Activated CD4-positive, alpha-beta memory T cell treated with anti-CD3 and anti-CD28 coated beads for 36 hours (primary cell): ENCODE results near the gene C1orf210. TPM values are rescaled to one million over a fixed set of nuclear protein-coding genes. Genes with fewer than 3 reads are reported as not detected.

Experiments used
- CTCF ChIA-PET: fragments of 350-600 bp; sonication (Branson Sonifier 250); formaldehyde crosslinking; loops from one replicate; lab custom pipeline; 2021; ENCODE audit warnings: antibody characterized with exemption, inconsistent platforms; lab: Charles Lee
- POLR2A ChIA-PET: fragments of 350-600 bp; sonication (Branson Sonifier 250); formaldehyde crosslinking; loops from one replicate; lab custom pipeline; 2021; ENCODE audit warnings: antibody characterized with exemption; lab: Charles Lee
- DNase-seq: peaks from one replicate; pipeline ENCODE4 v3.0.0-alpha.2; 2020
- H3K27ac Mint-ChIP-seq: one replicate; pipeline ENCODE4 v1.8.0; 2021; ENCODE audit warnings: mixed read lengths
- H3K27me3 Mint-ChIP-seq: one replicate; pipeline ENCODE4 v1.8.0; 2021; ENCODE audit warnings: mixed read lengths
- H3K36me3 Mint-ChIP-seq: one replicate; pipeline ENCODE4 v1.8.0; 2021; ENCODE audit warnings: mixed read lengths
- H3K4me1 Mint-ChIP-seq: one replicate; pipeline ENCODE4 v1.8.0; 2021; ENCODE audit warnings: low read depth, mixed read lengths
- H3K4me3 Mint-ChIP-seq: one replicate; pipeline ENCODE4 v1.8.0; 2021; ENCODE audit warnings: mild to moderate bottlenecking, mixed read lengths
- H3K9me3 Mint-ChIP-seq: one replicate; pipeline ENCODE4 v1.8.0; 2021; ENCODE audit warnings: mixed read lengths
- intact Hi-C: fragments of 100-400 bp; cut with micrococcal nuclease; formaldehyde crosslinking; loops from one replicate; pipeline ENCODE4 v1.15.1; 2023
- total RNA-seq, 2 experiments: library from RNA; stranded (reverse); gene quantifications; one replicate each; pipeline ENCODE4 v1.2.3, GENCODE V29; 2021

C1orf210 gene
- total RNA-seq, 2 experiments from 2014 or later = not detected

GRCh38 chr1:43286533-43286932, 1.2 kb upstream of the C1orf210 start:
- intact Hi-C loops = no loop called here
- H3K27me3 Mint-ChIP-seq = no peaks in the 10 kb centered on the region
- H3K27ac Mint-ChIP-seq = no peak overlapping the region
- no peaks in the 10 kb centered on the region for H3K9me3 Mint-ChIP-seq
- H3K36me3 Mint-ChIP-seq = no peaks in the 10 kb centered on the region
- ChIA-PET CTCF (no interaction called here), POLR2A (no interaction called here)
- DNase-seq = no peak
- no peaks in the 10 kb centered on the region for H3K4me1 Mint-ChIP-seq
- H3K4me3 Mint-ChIP-seq = no peak overlapping the region

- POLR2A ChIA-PET = no interaction called here
- Mint-ChIP-seq H3K27ac (no peak overlapping the region), H3K9me3 (no peaks in the 10 kb centered on the region), H3K27me3 (no peaks in the 10 kb centered on the region), H3K36me3 (no peaks in the 10 kb centered on the region), H3K4me1 (no peaks in the 10 kb centered on the region), H3K4me3 (no peak overlapping the region)
- CTCF ChIA-PET = no interaction called here
- intact Hi-C loops = no loop called here
- no peak for DNase-seq
Measured at GRCh38 chr1:43286115-43286514, 734 bp upstream of the C1orf210 start.

- intact Hi-C loops = no loop called here
- H3K4me3 Mint-ChIP-seq = no peak overlapping the region
- POLR2A ChIA-PET = no interaction called here
- H3K9me3 Mint-ChIP-seq = no peaks in the 10 kb centered on the region
- CTCF ChIA-PET = interaction anchor here (0.6 kb wide), 1 partner anchor 58 kb away, joined by 4 read pairs; no protein-coding TSS in a partner anchor
- H3K27ac Mint-ChIP-seq = no peak overlapping the region
- H3K36me3 Mint-ChIP-seq = no peaks in the 10 kb centered on the region
- no peaks in the 10 kb centered on the region for H3K4me1 Mint-ChIP-seq
- peaks cover 3% of the 10 kb centered on the region for H3K27me3 Mint-ChIP-seq
- DNase-seq = no peak
Measured at GRCh38 chr1:43284546-43285110, 753 bp downstream of the C1orf210 start.

- no peaks in the 10 kb centered on the region for H3K4me1 Mint-ChIP-seq
- peaks cover 3% of the 10 kb centered on the region for H3K27me3 Mint-ChIP-seq
- H3K36me3 Mint-ChIP-seq = no peaks in the 10 kb centered on the region
- no peak for DNase-seq
- POLR2A ChIA-PET = no interaction called here
- no peaks in the 10 kb centered on the region for H3K9me3 Mint-ChIP-seq
- no peak overlapping the region for H3K27ac Mint-ChIP-seq
- intact Hi-C loops = no loop called here
- H3K4me3 Mint-ChIP-seq = no peak overlapping the region
- CTCF ChIA-PET = interaction anchor here (0.6 kb wide), 1 partner anchor 57 kb away, joined by 4 read pairs; no protein-coding TSS in a partner anchor
Measured at GRCh38 chr1:43284065-43284464, 1.3 kb downstream of the C1orf210 start.

GRCh38 chr1:43282220-43283195, 2.9 kb downstream of the C1orf210 start:
- no peaks in the 10 kb centered on the region for H3K36me3 Mint-ChIP-seq
- POLR2A ChIA-PET = no interaction called here
- H3K27me3 Mint-ChIP-seq = peaks cover 3% of the 10 kb centered on the region
- H3K4me1 Mint-ChIP-seq = no peaks in the 10 kb centered on the region
- H3K9me3 Mint-ChIP-seq = no peaks in the 10 kb centered on the region
- no peak for DNase-seq
- H3K27ac Mint-ChIP-seq = no peak overlapping the region
- intact Hi-C loops = no loop called here
- CTCF ChIA-PET = interaction anchor here (0.7 kb wide), 1 partner anchor 54 kb away, joined by 3 read pairs; no protein-coding TSS in a partner anchor
- no peak overlapping the region for H3K4me3 Mint-ChIP-seq

GRCh38 chr1:43280692-43281091, 4.7 kb downstream of the C1orf210 start:
- H3K4me3 Mint-ChIP-seq = no peak overlapping the region
- ChIA-PET CTCF (no interaction called here), POLR2A (no interaction called here)
- DNase-seq = no peak
- H3K4me1 Mint-ChIP-seq = no peaks in the 10 kb centered on the region
- H3K36me3 Mint-ChIP-seq = no peaks in the 10 kb centered on the region
- H3K27me3 Mint-ChIP-seq = peaks cover 3% of the 10 kb centered on the region
- intact Hi-C loops = no loop called here
- H3K27ac Mint-ChIP-seq = no peak overlapping the region
- H3K9me3 Mint-ChIP-seq = no peaks in the 10 kb centered on the region

GRCh38 chr1:43279666-43280065, 5.7 kb downstream of the C1orf210 start:
- DNase-seq = no peak
- H3K4me3 Mint-ChIP-seq = no peak overlapping the region
- no peaks in the 10 kb centered on the region for H3K9me3 Mint-ChIP-seq
- H3K27me3 Mint-ChIP-seq = peaks cover 3% of the 10 kb centered on the region
- CTCF ChIA-PET = no interaction called here
- peaks cover 5% of the 10 kb centered on the region for H3K4me1 Mint-ChIP-seq
- no peaks in the 10 kb centered on the region for H3K36me3 Mint-ChIP-seq
- intact Hi-C loops = no loop called here
- H3K27ac Mint-ChIP-seq = no peak overlapping the region
- POLR2A ChIA-PET = interaction anchor here (0.7 kb wide), 1 partner anchor 73 kb away, joined by 3 read pairs; no protein-coding TSS in a partner anchor

- Mint-ChIP-seq H3K4me3 (no peak overlapping the region), H3K9me3 (peaks cover 3% of the 10 kb centered on the region), H3K4me1 (peaks cover 10% of the 10 kb centered on the region), H3K27ac (no peak overlapping the region), H3K36me3 (peaks cover 3% of the 10 kb centered on the region), H3K27me3 (peaks cover 3% of the 10 kb centered on the region)
- ChIA-PET POLR2A (no interaction called here), CTCF (no interaction called here)
- DNase-seq = no peak
- intact Hi-C loops = no loop called here
Measured at GRCh38 chr1:43279161-43279560, 6.2 kb downstream of the C1orf210 start.

GRCh38 chr1:43277116-43277876, 8.1 kb downstream of the C1orf210 start:
- Mint-ChIP-seq H3K9me3 (peaks cover 3% of the 10 kb centered on the region), H3K4me3 (no peak overlapping the region), H3K4me1 (peaks cover 12% of the 10 kb centered on the region), H3K27me3 (peaks cover 3% of the 10 kb centered on the region), H3K36me3 (peaks cover 3% of the 10 kb centered on the region), H3K27ac (no peak overlapping the region)
- ChIA-PET POLR2A (interaction anchor here (0.5 kb wide), 1 partner anchor 949 kb away, joined by 3 read pairs; no protein-coding TSS in a partner anchor), CTCF (no interaction called here)
- intact Hi-C loops = no loop called here
- DNase-seq = no peak

- Mint-ChIP-seq H3K27me3 (peaks cover 3% of the 10 kb centered on the region), H3K27ac (no peak overlapping the region), H3K9me3 (peaks cover 3% of the 10 kb centered on the region), H3K4me1 (peaks cover 12% of the 10 kb centered on the region), H3K36me3 (peaks cover 3% of the 10 kb centered on the region), H3K4me3 (no peak overlapping the region)
- ChIA-PET POLR2A (no interaction called here), CTCF (no interaction called here)
- intact Hi-C loops = no loop called here
- DNase-seq = peak; percentile 6
Measured at GRCh38 chr1:43276673-43277072, 8.7 kb downstream of the C1orf210 start.

- DNase-seq = peak; percentile 5
- H3K36me3 Mint-ChIP-seq = peaks cover 3% of the 10 kb centered on the region
- intact Hi-C loops = no loop called here
- H3K9me3 Mint-ChIP-seq = peaks cover 3% of the 10 kb centered on the region
- H3K27ac Mint-ChIP-seq = no peak overlapping the region
- POLR2A ChIA-PET = no interaction called here
- H3K4me3 Mint-ChIP-seq = no peak overlapping the region
- CTCF ChIA-PET = no interaction called here
- H3K27me3 Mint-ChIP-seq = peaks cover 4% of the 10 kb centered on the region
- H3K4me1 Mint-ChIP-seq = peaks cover 14% of the 10 kb centered on the region
Measured at GRCh38 chr1:43275826-43276620, 9.4 kb downstream of the C1orf210 start.
